Measurements from ENCODE around the gene PLEKHM3.

PLEKHM3 gene

DNA sequence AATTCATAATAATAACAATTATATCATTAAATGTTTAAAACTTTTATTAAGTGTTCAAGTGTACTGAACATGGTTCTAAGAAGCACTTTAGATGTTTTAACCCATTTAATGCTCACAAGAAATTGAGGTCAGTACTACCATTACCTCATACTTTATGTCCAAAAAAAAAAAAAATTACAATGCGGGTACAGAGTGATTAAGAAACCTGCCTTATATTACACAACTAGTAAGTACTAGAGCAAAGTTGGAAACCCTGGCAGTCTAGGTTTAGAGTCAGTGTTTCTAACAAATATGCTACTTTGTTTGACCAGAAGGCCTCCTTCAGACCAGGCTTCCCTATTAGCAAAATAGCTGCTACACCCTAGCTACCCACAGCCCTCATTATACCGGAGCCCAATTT, 28.5 kb downstream of the PLEKHM3 start:
- no peak overlapping the region for H3K4me3 ChIP-seq (ENCODE audit: low read depth, low read length)
- no peak for DNase-seq (ENCODE audit: low read depth)

DNA sequence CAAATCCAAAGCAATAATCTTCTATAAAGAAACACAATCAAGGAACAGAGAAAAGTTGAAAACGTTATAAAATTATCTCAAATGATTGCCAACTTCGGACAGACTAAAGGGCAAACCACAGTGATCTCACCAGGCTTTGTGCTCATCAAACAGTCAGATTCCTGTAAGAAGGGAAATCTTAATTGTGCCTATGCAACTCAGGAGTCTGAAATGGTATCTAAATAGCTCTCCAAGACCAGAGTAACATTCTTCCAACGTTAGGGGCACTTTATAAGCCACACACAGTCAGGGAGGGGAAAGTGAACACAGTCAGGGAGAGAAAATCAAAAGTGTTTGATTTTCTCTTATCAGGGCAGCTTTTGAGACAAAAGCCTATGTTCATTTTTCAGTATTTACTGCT, 29.4 kb downstream of the PLEKHM3 start:
- no peak overlapping the region for H3K4me3 ChIP-seq (ENCODE audit: low read depth, low read length)
- DNase-seq (ENCODE audit: low read depth), result no peak

DNA sequence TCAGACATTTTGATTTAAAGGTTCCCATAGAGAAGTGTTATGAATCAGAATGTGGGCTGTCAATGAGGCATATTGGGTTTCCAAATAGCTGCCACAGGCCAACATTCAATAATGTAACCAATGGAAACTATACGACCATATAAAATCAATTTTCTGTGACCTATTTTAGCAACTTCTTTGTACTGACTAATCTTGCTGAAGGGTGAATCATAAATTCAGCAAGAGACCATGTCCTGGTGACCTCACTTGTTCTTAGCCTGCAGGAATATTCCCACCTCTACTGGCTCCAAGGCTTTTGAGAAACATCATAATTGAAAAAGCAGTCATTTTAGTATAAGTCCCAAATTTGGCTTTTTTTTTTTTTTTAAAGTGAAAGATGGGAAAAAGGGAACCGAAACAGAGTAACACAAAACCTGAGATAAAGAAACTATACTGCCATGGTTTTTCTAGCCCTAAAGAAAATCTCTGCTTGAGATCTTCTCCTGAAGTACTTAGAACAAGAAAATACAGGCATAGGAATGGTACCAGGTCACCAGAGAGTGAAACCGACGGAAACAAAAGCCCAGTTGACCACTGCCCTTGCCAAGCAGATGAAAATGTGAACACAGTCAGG, 32.1 kb downstream of the PLEKHM3 start:
- peak; percentile 53 for DNase-seq (ENCODE audit: low read depth)
- no peak overlapping the region for H3K4me3 ChIP-seq (ENCODE audit: low read depth, low read length)

DNA sequence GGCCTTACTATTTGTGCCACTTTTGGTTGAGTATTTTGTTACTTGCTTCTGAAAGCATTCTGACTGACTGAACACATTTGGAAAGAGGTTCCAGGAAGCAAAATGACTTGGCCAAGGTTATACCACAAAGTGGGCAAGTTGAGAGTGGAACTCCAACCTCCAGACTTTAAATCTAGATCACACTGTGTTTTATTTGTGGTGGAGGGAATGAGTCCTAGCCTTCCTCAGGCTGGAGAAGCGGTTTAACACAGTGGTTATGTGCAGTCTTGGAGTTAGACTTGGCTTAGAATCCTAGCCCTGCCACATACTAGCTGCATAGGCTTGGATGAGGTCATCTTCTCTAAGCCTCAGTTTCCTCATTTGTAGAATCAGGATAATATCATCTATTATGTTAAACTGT, 33.4 kb downstream of the PLEKHM3 start:
- H3K4me3 ChIP-seq (ENCODE audit: low read depth, low read length), result no peak overlapping the region
- DNase-seq (ENCODE audit: low read depth), result no peak

DNA sequence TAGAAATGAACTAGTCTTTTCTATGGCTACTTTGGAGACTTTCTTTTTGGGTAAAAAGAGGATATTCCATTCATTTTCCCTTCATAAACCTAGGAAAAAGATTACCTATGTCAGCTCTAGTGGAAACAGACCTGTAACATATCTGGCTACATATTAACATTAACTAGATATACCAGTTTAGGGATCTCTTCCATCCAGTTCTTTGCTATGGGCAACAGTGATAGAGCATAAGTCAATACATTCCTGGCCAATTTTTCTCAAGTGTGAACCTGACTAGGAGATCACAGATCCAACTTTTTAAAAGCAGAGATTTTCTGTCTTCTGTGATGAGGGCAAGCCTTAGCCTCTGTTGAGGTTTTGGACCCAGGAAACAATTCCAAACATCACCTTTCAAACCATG, 34.5 kb downstream of the PLEKHM3 start:
- H3K4me3 ChIP-seq (ENCODE audit: low read depth, low read length), result no peak overlapping the region
- DNase-seq (ENCODE audit: low read depth), result no peak

DNA sequence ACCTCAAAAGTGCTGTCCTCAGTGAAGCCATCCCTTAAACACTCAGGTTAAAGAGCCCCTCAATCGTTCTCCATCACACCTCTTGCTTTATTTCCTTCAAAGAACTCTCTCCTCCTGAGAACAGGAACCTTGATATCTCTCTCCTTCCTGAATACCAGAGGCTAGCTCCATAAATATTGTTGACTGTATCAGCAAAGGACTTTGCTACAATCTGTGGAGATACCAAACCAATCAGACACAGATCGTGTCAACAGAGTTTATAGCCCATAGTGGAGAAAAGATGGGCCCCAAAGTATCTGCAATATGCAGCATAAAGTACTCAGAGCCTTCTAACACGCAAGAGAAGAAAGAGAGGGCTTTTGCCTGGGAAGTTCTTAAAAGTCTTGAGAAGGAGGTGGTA, 36.4 kb downstream of the PLEKHM3 start:
- no peak overlapping the region for H3K4me3 ChIP-seq (ENCODE audit: low read depth, low read length)
- DNase-seq (ENCODE audit: low read depth), result no peak

DNA sequence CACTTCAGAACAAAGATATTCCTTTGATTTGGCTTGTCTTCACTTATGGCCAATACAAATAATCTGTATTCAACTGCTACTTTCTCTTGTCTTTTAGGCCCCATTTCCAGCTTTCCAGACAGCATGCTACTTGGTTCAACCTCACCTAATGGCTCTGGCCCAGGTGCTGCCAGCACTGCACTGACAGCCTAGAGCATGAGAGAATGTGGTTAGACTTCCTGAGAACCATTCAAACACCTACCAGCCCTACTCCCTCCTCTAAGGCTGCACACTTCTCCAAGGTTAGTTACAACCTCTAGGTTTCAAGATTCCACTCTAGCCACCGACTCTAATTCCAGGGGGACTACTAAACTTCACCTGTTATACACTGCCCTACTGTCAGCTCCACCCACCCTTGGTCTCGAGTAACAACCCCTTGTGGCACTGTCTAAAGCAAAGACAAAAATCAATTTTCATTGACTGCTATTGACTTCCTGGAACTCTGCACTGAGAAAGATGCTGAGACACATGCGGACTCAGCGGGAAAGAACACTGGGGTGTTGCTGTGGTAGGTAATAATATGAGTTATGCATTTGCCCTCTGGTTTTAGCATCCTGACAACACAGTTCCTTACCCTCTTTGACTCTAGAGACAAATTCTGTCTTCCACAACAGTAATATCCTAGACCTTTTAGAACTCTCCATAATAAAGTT, 38.2 kb downstream of the PLEKHM3 start:
- DNase-seq (ENCODE audit: low read depth), result no peak
- H3K4me3 ChIP-seq (ENCODE audit: low read depth, low read length), result no peak overlapping the region

DNA sequence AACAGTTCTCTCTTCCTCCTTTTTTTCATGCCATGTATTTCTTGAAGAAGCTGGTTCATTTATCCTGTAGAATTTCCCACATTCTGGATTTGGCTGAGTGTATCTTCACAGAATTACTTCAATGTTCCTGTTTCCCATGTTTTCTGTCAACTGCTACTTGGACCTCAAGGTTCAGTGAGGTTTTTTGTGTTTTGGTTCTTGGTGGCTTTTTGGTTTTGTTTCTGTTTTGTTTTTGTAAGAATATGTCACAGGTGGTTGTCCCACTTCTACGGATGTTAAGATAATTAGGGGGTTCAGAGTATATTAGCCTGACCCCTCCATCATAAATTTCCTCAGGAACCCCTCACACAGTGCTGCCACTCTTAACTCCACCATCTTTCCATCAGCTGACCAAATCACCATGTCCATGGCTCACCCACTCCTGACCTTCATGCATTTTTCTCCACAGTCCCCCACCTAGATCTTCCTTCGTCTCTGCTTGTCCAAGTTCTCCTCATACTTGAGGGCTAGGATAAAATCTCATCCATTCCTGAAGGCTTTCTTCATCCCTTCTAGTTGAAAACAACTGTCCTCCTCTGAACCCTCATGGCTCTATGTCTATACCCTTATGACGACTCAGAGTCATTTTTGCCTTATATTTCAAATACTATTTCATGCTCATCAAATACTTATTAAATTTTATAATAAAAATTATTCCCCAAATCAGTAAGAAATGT, 40.4 kb downstream of the PLEKHM3 start:
- no peak for DNase-seq (ENCODE audit: low read depth)

DNA sequence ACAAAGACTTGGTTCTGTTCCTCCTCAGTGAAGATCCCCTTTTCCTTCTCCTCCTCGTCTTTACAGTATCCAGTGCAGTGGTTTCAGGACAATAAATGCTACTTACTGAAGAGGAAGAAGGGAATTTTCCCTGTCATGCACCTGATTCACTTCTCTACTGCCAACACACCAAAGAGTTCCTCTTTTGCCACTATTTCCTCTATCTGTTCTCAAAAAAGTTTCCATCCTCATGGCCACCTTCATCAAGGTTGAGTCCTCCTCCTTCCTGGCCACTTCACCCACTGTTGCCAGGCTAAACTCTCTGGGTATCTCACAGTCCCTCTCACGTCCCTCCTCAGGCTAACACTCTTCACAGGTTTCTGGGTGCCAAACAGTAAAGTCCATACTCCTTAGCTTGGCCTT, 41.7 kb downstream of the PLEKHM3 start:
- H3K4me3 ChIP-seq (ENCODE audit: low read depth, low read length), result no peak overlapping the region
- no peak for DNase-seq (ENCODE audit: low read depth)

More for the DNA sequence above, 40.4 kb downstream of the PLEKHM3 start:
- H3K4me3 ChIP-seq (ENCODE audit: low read depth, low read length), result no peak overlapping the region

DNA sequence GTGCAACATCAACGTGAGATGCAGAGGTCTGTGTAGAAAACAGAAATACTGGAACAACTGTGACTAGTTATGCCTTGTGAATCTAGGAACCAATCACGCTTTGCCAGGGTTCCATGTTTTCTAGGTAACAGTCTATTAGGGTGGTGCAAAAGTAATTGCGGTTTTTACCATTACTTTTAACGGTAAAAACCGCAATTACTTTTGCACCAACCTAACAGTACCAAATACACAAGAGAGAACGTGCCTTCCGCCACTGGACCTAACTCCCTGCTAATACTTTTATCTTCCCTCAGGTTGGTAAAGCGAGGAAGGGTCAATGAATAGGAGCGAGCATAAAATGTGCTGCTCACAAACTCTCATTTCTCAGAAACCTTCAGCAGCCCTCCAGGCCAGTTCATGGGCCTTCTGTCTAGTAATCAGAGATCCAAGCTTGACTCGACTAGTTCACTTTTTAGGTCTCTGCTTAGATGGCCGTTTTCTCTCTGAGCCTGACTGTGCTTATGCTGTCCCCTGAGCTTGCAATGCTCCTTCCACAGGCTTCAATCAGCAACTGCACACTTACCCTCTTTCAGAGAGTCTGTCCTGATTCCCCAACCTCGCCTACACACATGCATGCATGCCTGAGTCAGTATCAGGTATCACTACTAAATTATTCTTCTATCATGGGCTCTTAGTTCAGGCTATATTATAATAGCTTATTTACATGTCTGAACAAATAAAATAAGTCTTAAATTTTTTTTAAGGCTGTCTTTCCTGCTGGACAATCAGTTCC, 47.0 kb downstream of the PLEKHM3 start:
- DNase-seq (ENCODE audit: low read depth), result no peak
- H3K4me3 ChIP-seq (ENCODE audit: low read depth, low read length), result no peak overlapping the region

DNA sequence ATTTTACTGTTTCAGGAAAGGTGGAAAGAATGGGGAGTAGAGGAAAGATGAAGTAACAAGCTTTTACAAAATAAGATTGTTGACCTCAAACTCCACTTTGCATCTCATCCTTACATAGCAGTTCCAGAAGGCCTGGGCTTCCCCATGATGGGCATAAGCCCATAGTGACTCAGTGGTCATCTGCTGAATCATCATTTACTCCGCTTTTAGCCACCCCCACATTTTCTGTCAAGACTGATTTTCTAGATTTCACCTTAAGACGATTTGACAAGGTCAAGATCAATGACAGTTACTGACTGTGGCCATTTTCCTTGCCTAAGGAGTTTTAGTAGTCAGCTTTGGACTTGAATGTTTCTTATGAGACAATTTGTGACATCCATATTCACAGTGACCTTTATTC, 49.4 kb downstream of the PLEKHM3 start:
- no peak for DNase-seq (ENCODE audit: low read depth)
- no peak overlapping the region for H3K4me3 ChIP-seq (ENCODE audit: low read depth, low read length)

DNA sequence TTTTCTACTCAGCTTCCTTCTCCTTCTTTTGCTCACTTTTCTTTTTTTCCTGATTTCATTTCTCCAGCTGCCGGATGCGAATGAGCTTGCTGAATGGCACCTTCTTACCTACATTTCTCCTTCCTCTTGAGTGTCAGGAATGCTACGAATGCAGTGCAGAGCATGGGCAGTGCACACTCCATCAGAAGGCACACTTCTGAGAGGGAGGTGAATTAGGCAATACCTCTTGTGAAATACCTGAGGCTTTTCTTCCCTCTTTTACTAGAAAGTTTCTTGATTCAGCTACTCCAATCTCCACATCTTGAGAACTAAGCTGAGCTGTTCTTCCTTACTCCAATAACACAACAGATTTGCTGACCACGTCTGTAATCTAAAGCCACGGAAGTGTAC, 51.1 kb downstream of the PLEKHM3 start:
- no peak overlapping the region for H3K4me3 ChIP-seq (ENCODE audit: low read depth, low read length)
- no peak for DNase-seq (ENCODE audit: low read depth)

DNA sequence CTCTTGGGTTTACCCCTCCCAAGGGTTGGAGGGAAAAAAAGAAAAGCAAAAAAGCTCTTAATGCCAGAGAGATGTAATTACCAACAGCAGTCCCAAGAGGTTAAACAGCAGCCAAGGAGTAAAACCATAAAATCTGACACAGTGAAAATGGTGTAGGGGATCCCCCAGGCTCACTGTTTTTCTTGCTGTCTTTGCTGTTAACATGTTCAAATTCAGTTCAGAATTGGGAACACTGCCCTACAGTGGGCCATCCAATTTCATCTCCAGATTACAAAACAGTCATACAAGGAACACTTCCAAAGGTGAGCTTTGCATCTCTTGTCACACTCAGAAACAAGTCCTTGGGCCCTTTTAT, 54.5 kb downstream of the PLEKHM3 start:
- no peak for DNase-seq (ENCODE audit: low read depth)
- H3K4me3 ChIP-seq (ENCODE audit: low read depth, low read length), result no peak overlapping the region

DNA sequence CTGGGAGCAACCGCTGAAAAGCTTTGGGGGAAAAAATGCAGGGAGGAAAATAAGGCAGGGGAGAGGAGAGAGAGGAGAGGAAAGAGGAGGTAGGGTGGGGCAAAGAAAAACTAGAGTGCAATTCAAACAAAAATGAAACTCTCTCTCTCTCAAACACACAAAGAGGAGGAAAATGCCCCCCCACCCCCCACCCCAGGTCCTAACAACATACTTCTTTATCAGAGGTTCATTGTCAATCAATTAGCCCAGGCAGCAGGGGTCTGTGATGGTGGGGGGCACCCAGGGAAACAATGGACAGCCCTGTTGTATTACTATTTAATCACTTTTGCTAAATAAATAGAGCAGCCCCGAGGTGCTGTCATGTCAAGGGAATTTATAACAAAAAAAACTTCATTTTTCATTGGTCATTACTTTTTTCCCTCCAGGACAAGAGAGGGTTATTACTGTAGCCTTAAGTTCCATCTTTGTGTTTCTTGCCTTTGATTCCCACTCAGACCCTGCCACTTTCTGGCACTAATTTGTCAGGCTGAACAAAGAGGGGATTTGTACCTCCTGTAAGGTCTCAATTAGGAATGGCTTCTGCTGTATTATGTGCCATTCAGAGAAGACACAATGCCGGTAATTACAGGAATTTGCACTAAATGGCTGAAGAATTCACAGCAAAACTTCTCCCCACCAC, 55.0 kb downstream of the PLEKHM3 start:
- DNase-seq (ENCODE audit: low read depth), result no peak
- H3K4me3 ChIP-seq (ENCODE audit: low read depth, low read length), result no peak overlapping the region

DNA sequence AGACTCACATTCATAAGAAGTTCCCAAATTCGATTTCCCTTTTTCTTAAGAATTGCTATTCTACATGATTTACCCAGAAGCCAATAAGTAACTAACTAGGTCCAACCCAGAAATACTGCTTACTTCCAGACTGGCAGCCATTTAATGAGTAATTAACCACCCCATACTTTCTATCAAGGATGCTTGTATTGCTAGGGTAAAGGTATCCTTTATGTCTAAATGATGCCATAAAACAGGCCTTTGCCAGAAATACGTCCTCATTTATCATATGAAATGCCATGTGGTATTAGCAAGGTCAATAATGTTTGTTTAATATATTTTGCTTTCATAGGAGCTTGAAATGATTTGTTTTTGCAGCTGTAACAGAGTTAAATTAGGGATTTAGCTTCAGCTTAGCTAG, 56.1 kb downstream of the PLEKHM3 start:
- no peak for DNase-seq (ENCODE audit: low read depth)
- no peak overlapping the region for H3K4me3 ChIP-seq (ENCODE audit: low read depth, low read length)

DNA sequence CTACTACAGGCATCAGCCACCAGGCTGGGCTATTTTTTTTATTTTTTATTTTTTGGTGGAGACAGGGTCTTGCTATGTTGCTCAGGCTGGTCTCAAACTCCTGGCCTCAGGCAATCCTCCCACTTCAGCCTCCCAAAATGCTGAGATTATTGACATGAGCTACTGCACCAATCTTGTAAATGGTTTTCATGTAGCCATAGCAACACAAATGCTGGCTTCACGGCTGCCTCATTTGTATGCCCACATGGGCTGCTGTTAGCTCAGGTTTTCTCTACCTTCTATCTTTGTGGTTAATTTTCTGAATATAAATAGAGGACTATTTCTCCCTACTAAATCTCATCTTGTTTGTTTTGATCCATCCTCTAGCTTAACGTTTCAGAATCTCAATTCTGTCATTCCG, 58.2 kb downstream of the PLEKHM3 start:
- no peak overlapping the region for H3K4me3 ChIP-seq (ENCODE audit: low read depth, low read length)
- DNase-seq (ENCODE audit: low read depth), result no peak

DNA sequence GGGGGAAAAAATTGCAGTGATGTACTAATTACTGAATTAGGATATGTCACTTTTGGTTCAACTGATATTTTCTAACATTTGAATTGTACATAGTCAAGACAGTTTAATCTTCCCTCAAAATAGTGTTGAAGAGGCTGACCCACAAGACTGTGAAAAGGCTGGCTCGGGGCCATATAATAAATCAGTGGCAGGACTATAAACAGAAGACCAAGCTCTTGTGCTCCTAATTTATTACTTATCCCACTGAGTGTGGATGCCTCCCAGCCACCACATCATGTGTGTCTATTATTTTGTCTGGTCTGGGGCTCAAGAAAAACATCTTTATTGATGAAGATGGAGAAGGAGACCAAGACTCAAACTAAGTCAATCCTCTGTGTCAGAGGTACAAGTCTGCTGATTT, 64.4 kb downstream of the PLEKHM3 start:
- no peak overlapping the region for H3K4me3 ChIP-seq (ENCODE audit: low read depth, low read length)
- no peak for DNase-seq (ENCODE audit: low read depth)

DNA sequence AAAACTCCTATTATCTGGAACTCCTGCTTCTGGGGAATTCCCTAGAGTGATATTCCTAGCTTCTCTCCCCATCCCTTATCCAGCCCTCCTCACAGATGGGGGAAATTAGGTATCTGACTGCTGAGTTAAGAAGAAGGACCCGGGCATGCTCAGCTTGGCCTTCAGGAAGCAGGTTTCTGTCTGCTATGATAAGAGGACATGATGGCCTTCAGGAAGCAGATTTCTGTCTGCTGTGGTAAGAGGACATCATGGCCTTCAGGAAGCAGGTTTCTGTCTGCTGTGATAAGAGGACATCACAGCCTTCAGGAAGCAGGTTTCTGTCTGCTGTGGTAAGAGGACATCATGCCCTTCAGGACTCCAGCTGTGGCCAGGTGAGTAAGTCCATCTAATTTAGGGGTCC, 65.2 kb downstream of the PLEKHM3 start:
- H3K4me3 ChIP-seq (ENCODE audit: low read depth, low read length), result no peak overlapping the region
- DNase-seq (ENCODE audit: low read depth), result no peak

DNA sequence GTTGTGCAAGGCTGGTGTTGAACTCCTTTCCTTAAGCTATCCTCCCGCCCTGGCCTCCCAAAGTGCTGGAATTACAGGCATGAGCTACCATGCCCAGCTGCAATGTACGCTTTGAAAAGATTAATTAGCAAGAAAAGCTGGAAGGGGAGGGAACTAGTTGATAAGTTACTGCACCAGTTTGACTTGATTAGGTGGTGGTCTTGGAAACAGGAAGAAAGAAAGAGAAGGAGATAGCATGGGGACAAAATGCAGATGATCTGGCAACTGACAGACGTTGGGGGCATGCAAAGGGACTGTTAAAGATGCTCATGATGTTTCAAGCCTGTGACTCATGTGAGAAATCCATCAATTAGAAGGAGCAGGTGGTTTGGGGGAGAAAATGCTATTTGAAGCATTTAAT, 68.6 kb downstream of the PLEKHM3 start:
- DNase-seq (ENCODE audit: low read depth), result no peak
- no peak overlapping the region for H3K4me3 ChIP-seq (ENCODE audit: low read depth, low read length)

DNA sequence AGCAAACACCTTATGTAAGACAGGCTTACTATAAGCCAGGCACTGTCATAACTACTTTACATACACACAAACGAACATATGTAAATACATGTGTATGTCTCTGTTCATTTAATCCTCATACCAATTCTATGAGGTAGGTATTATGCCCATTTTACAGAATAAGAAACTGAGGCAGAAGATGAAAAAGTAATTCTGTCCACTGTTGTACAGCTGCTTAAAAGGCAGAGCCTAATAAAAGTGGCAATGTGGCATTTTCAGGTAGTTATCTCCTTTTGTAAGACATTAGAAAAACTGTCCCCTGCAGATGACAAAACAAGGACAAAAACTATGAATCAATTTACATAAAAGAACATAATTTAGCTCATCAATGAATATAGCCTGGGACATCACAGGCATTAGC, 69.9 kb downstream of the PLEKHM3 start:
- no peak for DNase-seq (ENCODE audit: low read depth)
- H3K4me3 ChIP-seq (ENCODE audit: low read depth, low read length), result no peak overlapping the region

All from skeletal muscle cell (primary cell).